ENCODE results near the gene SLC6A20.

Gene SLC6A20

DNA sequence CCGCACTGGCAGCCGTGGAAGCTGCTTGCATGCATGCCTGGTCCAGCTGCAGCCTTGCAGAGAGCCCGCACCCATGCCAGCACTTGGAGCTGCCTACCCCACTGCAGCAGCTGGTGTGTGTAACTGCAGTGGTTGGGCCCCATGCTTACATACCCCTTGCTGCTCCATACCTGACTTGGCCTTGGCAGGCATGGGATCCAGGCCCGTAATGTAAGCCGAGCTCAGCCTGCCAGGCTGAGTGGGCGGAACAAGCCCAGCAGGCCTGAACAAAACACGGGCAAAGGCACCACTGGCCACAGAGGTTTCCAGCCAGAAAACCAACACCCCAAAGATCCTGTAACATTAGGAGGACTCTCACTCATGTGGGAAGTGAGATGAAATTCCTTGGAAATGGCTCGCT, 48.3 kb downstream of the SLC6A20 start:
- TF ChIP-seq ZNF274 (IDR thresholded peaks at IDR 0.05; ENCODE audit: low read depth, low read length), result no peak
- no peak overlapping the region for H3K4me3 ChIP-seq (ENCODE audit: low read length)

DNA sequence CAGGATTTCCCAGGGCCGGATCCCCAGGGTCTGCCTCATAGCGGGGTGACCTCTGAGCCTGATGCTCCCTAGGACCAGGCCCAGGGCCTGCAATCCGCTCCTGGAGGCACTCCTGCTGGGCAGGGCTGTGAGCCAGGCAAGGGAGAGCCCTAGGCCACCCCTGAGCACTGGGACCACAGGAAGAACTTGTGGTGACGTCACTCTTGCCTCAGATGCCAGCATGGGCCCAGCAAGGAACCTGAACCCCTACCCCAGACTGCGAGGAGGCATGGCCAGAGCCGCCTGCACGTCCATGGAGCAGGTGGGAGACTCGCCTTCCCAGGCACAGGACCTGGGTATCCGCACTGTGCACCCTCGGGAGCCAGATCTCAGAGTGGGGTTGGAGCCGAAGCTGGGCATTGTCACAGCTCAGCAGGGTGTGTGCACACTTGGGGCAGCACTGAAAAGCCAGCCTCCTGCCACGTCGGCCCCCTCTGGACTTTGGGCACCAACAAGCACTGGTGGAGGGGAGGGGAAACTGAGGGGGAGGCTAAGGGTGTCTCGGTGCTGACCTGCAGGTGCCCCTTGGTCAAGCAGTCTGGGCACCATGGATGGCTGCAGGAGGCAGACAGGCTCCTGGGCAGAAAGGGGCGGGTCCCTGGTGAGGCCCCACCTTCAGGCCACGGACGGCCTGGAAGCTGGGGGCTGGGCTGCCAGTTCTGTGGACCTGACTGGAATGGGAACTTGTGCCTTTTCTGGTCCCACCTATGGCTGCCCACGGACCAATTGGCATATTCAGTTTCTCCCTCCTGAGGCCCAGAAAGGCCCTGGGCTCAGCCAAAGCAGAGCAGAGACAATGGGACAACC, 49.3 kb downstream of the SLC6A20 start:
- no peak for TF ChIP-seq ZNF274 (IDR thresholded peaks at IDR 0.05; ENCODE audit: low read depth, low read length)
- H3K4me3 ChIP-seq (ENCODE audit: low read length), result no peak overlapping the region

DNA sequence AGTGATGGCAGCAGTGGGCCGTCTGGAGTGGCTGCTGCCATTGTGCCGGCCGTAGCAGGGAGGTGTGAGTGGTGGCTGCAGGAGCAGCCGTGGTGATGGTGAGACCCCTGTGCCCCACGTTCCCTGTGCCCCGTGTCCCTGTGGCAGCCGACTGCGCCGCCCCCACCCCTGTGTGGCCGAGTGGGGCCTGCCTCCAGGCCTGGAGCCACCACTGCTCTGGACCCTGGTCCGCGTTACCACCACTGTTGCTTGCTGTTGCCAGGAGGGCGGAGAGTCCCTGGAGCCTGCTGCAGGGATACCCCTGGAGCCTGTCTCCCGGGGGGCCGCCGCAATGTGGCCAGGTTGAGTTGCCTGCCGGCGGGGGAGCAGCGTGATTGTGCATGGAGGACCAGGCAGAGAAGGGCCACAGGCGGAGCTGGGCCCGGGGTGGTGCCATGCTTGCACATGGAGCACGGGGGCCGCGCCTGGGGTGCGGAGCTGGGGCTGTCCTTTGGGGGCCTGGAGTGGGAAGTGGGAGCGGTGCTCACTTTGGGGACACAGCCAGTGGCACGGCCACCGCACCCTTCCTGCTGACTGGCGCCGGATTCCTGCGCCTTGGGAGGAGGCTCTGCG, 50.1 kb downstream of the SLC6A20 start:
- H3K4me3 ChIP-seq (ENCODE audit: low read length), result no peak overlapping the region
- no peak for TF ChIP-seq ZNF274 (IDR thresholded peaks at IDR 0.05; ENCODE audit: low read depth, low read length)

DNA sequence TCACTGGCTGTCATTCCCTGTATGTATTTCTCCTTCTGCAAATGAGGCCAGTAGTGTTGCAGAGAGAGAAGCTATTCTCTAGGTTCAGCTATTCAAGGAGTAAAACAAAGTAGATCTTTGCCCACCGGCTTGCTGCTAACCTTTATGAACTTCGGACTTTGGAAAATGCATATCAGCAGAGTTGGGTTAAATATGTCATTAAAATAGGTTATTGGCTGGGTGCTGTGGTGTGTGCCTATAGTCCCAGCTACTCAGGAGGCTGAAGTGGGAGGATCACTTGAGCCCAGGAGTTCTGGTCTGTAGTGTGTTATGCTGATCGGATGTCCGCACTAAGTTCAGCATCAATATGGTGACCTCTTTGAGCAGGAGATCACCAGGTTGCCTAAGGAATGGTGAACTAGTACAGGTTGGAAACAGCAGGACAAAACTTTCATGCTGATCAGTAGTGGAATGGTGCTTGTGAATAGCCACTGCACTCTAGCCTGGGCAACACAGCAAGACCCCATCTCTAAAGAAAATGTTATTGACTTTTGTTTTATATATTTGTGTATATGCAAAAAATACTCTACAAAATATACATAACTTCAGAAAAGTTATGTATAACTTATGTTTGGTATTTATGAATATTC, 53.8 kb downstream of the SLC6A20 start:
- H3K4me3 ChIP-seq (ENCODE audit: low read length), result no peak overlapping the region
- TF ChIP-seq ZNF274 (IDR thresholded peaks at IDR 0.05; ENCODE audit: low read depth, low read length), result no peak

DNA sequence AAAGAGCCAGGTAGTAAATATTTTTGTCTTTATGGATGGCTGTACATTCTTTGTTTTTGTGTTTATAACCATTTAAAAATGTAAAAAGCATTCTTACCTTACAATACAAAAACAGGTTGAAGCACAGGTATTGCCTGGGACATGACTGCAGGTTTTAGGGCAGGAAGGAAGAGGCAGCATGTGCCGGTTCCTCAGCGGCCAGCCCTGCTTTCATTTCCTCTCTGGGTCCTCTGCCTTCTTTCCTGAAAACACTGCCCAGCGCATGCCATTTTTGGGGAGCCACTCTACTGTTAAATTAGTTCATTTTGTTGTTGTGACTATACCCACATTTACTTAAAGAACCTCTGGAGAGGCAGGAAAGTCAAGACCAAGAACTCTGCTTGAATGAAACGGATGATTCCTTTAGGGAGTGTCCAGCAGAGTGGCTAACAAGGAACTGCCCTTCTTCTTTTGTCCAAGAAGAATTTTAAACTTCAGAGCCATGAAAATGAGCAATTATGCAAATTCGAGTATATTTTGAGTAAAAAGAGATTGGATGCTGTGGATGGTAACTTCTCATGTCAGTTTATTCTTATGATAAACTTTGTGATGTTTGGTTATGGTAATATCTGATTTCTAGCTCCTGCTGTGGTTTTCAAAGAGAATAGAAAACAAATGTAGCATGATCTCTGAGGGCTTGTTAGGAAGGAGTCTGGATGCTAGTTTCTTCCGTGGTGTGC, 54.4 kb downstream of the SLC6A20 start:
- no peak for TF ChIP-seq ZNF274 (IDR thresholded peaks at IDR 0.05; ENCODE audit: low read depth, low read length)
- no peak overlapping the region for H3K4me3 ChIP-seq (ENCODE audit: low read length)

DNA sequence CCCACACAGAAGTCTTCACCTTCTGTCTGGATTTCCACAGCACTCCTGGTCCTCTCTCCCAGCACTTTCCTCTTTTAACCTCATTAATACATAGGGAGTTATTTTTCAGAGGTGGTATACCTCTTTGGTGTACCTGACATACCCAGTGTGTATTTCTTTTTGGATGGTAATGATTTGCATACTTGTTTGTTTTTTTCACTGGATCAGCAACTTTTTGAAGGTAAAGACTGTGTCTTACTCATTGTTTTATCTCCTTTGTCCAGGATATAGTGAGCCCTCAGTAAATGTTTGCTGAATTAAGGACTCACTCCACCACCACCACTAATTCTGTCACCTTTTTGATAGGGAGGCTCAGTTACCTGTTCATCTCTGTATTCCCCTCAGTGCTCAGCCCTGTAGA, 55.1 kb downstream of the SLC6A20 start:
- no peak for TF ChIP-seq ZNF274 (IDR thresholded peaks at IDR 0.05; ENCODE audit: low read depth, low read length)
- H3K4me3 ChIP-seq (ENCODE audit: low read length), result no peak overlapping the region

DNA sequence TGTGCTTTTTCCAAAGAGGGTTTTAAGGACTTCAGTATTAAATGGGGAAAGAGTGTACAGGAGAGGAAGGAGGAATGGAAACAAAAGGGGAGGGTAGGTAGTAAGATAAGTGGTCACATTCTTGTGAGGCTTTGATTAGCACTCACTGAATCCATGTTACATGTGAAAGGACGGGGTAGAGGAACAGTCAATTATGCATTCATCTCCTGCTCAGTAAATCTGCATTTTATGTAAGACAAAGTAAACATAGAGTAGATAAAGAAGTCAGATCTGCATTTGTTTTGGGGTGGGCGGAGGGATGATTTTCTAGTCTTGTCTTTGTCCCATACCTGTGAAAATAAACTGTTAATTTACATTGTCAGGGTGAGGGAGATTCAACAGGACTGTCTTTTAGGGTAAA, 56.3 kb downstream of the SLC6A20 start:
- TF ChIP-seq ZNF274 (IDR thresholded peaks at IDR 0.05; ENCODE audit: low read depth, low read length), result no peak
- no peak overlapping the region for H3K4me3 ChIP-seq (ENCODE audit: low read length)

DNA sequence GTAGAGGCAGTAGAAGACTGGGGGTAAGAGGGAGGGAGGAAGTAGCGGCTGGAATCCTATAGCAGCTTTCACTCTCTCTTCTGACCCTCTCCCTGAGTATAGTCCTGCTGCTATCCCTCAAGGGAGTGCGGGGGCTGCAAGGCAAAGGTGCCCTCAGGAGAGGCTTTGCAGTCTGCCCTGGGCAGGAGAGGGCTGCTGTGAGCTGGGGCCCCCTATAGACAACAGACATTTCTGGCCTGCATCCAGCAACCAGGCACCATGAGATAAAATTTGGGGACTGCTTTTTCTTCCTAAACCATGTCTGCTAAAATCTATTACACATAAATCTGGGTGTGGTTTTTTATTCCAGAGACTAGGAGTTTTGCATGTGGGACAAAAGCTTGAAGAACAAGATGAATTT, 59.1 kb downstream of the SLC6A20 start:
- H3K4me3 ChIP-seq (ENCODE audit: low read length), result no peak overlapping the region
- no peak for TF ChIP-seq ZNF274 (IDR thresholded peaks at IDR 0.05; ENCODE audit: low read depth, low read length)

DNA sequence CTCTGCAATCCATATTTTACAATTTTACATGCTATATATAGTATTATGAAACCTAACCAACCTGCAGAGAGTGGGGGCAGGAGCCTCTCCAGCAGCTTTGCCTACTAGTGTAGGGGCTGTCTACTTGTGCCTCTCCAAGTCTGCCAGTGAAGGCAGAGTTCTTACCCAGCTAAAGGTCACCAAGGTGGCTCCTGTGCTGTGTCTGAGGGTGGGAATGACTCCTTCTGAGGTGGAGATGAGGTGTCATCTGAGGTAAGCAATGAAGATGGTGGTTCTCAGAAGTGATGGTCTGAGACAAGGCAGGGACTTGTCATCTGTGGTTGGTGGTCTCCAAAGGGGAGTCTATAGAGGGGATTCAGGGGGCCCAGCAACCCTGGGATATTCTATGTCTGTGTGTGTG, 59.6 kb downstream of the SLC6A20 start:
- TF ChIP-seq ZNF274 (IDR thresholded peaks at IDR 0.05; ENCODE audit: low read depth, low read length), result no peak
- no peak overlapping the region for H3K4me3 ChIP-seq (ENCODE audit: low read length)

DNA sequence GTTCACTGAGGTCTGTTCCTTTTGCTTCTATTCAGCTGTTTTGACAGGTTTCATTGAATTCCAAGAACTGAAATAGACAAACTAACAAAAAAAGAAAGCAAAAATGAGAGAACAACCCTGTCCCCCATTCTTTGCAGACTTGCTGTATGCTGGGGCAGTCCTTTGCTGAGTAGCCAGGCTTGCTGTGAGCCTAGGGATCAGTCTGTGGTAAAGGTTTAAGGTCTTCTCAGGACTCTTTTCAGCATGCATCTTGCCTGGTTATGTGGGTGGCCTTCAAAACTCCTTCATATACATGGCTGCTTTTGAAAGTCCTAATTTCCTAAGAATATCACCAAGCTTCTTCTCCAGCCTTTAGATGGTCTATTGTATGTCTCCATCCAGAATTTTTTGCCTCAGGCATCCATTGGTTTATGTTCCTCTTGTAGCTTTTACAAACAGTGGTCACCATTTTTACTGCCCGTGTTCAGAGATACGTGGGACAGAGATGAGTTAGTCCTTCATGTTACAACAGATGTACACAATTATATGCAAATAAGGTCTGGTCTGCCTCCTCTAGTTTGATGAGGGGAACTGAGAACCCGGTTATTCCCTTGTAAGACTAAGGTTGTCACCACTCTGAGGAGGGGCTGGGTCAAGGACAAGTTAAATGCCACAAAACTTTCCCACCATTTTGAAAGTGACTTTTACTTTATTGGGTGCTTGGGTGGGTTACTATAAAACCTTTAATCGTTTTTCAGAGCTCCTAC, 65.8 kb downstream of the SLC6A20 start:
- no peak overlapping the region for H3K4me3 ChIP-seq (ENCODE audit: low read length)
- no peak for TF ChIP-seq ZNF274 (IDR thresholded peaks at IDR 0.05; ENCODE audit: low read depth, low read length)

DNA sequence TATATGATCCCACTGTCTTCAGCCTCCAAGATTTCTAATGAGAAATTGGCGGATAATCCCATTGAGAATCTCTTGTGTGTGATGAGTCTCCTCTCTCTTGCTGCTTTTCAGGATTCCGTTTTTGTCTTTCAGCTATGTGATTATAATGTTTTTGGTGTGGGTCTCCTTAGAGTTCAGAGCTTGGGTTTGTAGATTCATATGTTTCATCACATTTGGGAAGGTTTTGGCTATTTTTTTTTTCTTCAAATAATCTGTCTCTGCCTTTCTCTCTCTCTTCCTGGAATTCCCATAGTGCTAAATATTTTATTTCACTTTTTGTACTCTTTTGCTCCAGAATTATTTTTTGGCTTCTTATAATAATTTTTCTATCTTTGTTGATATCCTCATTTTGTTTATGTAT, 66.7 kb downstream of the SLC6A20 start:
- H3K4me3 ChIP-seq (ENCODE audit: low read length), result no peak overlapping the region
- no peak for TF ChIP-seq ZNF274 (IDR thresholded peaks at IDR 0.05; ENCODE audit: low read depth, low read length)

DNA sequence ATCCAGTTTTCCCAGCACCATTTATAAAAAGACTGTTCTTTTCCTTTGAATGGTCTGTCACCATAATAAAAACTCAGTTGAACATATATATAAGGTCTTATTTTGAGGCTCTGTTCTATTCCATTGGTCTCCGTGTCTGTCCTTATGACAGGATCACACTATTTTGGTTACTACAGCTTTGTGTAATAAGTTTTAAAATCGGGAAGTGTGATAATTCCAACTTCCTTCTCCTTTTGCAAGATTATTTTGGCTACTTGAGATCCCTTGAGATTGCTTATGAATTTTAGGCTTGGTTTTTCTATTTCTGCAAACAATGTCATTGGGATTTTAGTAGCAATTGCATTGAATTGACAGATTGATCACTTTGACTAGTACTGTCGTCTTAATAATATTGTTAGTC, 71.4 kb downstream of the SLC6A20 start:
- no peak for TF ChIP-seq ZNF274 (IDR thresholded peaks at IDR 0.05; ENCODE audit: low read depth, low read length)

DNA sequence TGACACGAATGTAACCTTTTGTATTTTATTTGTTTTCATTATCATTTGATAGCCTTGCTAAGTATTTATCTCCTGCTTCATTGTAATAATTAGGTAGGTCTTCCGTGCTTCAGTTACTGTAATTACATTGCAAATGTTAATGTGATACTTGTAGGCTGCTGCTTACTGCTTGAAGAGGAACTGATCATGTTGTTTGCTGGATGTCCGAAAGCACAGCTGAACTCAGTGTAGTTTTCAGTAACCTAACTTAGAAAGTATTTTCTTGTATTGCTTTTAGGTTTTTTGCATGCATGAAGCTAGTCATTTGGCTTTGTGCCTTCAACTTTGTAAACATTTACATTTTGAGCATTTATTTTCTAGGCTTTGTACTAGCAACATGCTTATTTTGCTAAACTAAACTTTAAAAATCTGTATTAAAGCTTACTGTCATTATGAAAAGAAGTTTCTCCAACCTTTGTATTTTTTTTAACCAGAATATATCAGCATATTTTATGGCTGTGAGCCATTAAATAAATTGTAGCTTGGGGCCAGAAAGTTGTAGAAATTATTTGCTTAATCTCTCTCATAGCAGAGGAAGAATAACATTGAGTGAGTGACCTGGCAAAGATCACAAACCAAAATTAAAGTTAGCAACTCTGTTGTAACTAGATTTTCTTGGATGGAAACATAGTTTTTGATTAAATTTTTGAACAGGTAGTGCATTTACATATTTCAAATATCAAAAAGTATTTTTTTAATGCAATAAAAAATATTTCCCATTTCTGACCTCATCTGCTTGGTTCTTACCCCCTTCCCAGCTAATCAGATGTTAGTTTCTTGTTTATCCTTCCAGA, 76.5 kb downstream of the SLC6A20 start:
- no peak overlapping the region for H3K4me3 ChIP-seq (ENCODE audit: low read length)
- no peak for TF ChIP-seq ZNF274 (IDR thresholded peaks at IDR 0.05; ENCODE audit: low read depth, low read length)

More for the DNA sequence above, 71.4 kb downstream of the SLC6A20 start:
- no peak overlapping the region for H3K4me3 ChIP-seq (ENCODE audit: low read length)
